Measurements from ENCODE around the gene MRPL52. TPM values are rescaled to one million over a fixed set of nuclear protein-coding genes. Genes with fewer than 3 reads are reported as not detected.

MRPL52 gene
- total RNA-seq, 1 donor from 2014 or later = 16.7 TPM

DNA sequence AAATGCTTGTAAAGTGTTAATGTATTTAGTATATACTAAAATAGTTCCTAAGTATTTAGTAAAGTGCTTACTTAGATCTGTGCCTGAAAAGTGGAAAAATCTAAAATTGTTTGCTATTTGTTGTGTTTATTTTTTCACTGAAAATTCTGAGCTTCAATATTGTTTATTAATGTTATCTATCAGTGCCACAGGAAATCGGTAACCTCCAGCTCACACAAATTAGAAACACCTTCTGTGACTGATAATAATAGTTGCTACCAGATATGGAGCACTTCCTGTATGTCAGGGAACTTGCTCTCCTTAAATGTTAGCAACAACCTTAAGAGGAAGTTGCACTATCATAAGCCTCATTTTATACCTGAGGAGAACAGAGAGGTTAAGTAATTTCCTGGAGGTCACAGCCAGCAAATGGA is 41.1 kb downstream of the MRPL52 start:
- Histone ChIP-seq H3K36me3 (ENCODE audit: control insufficient read depth in 3 of 3, insufficient read depth in 3 of 3, low read length in 3 of 3) (peaks cover 19 to 22% (median 21%) of the 10 kb centered on the region in 3 donors), H3K9me3 (ENCODE audit: control insufficient read depth in 3 of 3, low read length in 3 of 3) (no peaks in the 10 kb centered on the region), H3K27me3 (ENCODE audit: control insufficient read depth in 3 of 3, insufficient read depth in 3 of 3, low read length in 3 of 3) (no peaks in the 10 kb centered on the region), H3K9ac (ENCODE audit: low read depth in 1 of 3, low read length in 3 of 3) (peak overlapping the region; percentile 89 to 97 (median 94)), H3K4me1 (ENCODE audit: control insufficient read depth in 3 of 3, insufficient read depth in 3 of 3, low read length in 3 of 3) (peaks cover 13 to 18% (median 15%) of the 10 kb centered on the region in 3 donors), H3K4me3 (ENCODE audit: low read length in 3 of 3) (peak overlapping the region; percentile 85 to 93 (median 85)), H3K27ac (ENCODE audit: low read depth, low read length) (peak overlapping the region; percentile 94)

DNA sequence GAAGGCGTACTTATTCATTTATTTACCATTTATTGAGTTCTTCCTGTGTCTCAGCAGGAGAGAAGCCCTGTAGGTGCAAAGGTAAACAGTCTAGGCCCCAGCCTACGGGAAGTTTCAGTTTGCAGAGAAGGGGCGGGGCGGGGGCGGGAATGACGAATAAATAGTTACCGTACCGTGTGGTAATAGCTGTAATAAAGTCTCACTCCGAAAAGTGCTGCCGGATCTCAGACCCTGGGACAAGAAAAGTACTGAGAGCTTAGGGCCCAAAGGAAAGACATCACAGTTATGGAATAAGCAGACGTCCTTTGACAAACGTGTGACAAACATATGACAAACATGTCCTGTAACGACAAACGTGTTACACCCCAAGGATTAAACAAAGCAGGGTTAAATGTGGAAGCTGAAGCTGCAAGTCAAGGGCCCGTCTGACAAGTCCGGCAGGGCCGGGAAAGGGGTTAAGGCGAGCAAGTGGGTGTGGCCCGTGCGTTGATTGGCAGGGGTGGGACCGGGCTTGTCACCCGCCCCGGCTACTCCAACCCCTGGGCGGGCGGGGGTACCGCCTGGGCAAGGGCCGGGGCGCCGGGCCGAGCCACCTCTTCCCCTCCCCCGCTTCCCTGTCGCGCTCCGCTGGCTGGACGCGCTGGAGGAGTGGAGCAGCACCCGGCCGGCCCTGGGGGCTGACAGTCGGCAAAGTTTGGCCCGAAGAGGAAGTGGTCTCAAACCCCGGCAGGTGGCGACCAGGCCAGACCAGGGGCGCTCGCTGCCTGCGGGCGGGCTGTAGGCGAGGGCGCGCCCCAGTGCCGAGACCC is 41.7 kb downstream of the MRPL52 start, which contains the start of gene LRP10:
TSS of gene LRP10 (plus strand) at position 517 of the 809 bp plus-strand sequence. CDS start 564 bp downstream, outside the sequence.
- Histone ChIP-seq H3K27me3 (ENCODE audit: control insufficient read depth in 3 of 3, insufficient read depth in 3 of 3, low read length in 3 of 3) (no peaks in the 10 kb centered on the region), H3K27ac (ENCODE audit: low read depth, low read length) (peak within 1 kb of the TSS; percentile 94), H3K4me1 (ENCODE audit: control insufficient read depth in 3 of 3, insufficient read depth in 3 of 3, low read length in 3 of 3) (peaks cover 13 to 18% (median 15%) of the 10 kb centered on the region in 3 donors), H3K36me3 (ENCODE audit: control insufficient read depth in 3 of 3, insufficient read depth in 3 of 3, low read length in 3 of 3) (peaks cover 25 to 28% (median 27%) of the 10 kb centered on the region in 3 donors), H3K9me3 (ENCODE audit: control insufficient read depth in 3 of 3, low read length in 3 of 3) (no peaks in the 10 kb centered on the region), H3K9ac (ENCODE audit: low read depth in 1 of 3, low read length in 3 of 3) (peak within 1 kb of the TSS; percentile 89 to 97 (median 94)), H3K4me3 (ENCODE audit: low read length in 3 of 3) (peak within 1 kb of the TSS; percentile 85 to 93 (median 85))

DNA sequence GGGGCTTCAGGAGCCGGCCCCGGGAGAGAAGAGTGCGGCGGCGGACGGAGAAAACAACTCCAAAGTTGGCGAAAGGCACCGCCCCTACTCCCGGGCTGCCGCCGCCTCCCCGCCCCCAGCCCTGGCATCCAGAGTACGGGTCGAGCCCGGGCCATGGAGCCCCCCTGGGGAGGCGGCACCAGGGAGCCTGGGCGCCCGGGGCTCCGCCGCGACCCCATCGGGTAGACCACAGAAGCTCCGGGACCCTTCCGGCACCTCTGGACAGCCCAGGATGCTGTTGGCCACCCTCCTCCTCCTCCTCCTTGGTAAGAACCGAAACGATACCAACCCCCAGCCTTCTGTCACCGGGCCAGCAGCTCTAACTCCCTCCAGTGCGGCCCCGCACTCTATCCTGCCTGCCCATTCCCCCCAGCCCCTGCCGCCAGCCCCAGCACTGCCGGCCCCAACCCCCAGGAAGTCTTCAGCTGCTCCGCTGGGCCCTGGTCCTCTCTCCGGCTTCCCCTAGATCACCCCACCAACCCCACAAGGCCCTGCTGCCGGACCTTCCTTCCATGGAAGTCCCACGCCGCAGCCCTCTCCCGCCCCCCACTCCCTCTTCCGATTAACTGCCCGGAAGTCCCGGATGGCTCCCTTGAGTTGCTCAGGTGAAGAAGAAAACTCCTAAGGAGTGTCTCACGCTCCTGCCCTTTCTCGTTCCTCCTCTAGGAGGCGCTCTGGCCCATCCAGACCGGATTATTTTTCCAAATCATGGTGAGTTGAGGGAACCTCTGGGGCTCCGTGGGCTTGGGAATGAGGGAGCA is 42.5 kb downstream of the MRPL52 start:
- Histone ChIP-seq H3K4me3 (ENCODE audit: low read length in 3 of 3) (peak overlapping the region; percentile 85 to 93 (median 85)), H3K9me3 (ENCODE audit: control insufficient read depth in 3 of 3, low read length in 3 of 3) (no peaks in the 10 kb centered on the region), H3K27me3 (ENCODE audit: control insufficient read depth in 3 of 3, insufficient read depth in 3 of 3, low read length in 3 of 3) (no peaks in the 10 kb centered on the region), H3K27ac (ENCODE audit: low read depth, low read length) (peak overlapping the region; percentile 94), H3K9ac (ENCODE audit: low read depth in 1 of 3, low read length in 3 of 3) (peak overlapping the region; percentile 89 to 97 (median 94)), H3K4me1 (ENCODE audit: control insufficient read depth in 3 of 3, insufficient read depth in 3 of 3, low read length in 3 of 3) (peaks cover 13 to 18% (median 15%) of the 10 kb centered on the region in 3 donors), H3K36me3 (ENCODE audit: control insufficient read depth in 3 of 3, insufficient read depth in 3 of 3, low read length in 3 of 3) (peaks cover 33 to 36% (median 33%) of the 10 kb centered on the region in 3 donors)

DNA sequence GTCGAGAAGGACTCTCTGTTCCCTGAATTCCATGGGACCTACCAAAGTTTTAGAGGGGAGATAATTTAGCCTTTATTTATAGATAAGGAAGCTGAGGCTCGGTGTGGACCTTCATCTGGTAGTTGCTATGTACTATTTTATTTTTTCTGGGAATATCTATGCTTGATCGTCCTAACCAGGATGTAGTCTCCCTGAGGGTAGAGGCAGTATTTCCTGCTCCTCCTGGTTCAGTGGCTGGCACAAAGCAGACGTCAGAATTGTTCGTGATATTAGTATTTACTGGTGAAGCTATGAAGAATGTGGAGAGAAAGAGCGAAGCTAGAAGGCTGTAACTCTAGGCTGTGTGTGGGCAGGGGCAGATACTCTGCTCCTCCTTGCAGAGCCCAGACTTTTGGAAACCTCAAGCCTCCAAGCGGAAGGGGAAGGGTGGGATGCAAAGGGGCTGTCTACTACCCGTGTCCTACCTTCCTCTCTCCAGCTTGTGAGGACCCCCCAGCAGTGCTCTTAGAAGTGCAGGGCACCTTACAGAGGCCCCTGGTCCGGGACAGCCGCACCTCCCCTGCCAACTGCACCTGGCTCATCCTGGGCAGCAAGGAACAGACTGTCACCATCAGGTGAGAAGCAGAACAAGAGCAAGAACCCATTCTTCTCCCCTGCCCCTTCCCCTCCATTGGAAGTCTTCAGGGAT is 43.3 kb downstream of the MRPL52 start:
- H3K4me3 ChIP-seq (ENCODE audit: low read length in 3 of 3) = peak overlapping the region; percentile 85 to 93 (median 85)
- H3K36me3 ChIP-seq (ENCODE audit: control insufficient read depth in 3 of 3, insufficient read depth in 3 of 3, low read length in 3 of 3) = peaks cover 39 to 43% (median 40%) of the 10 kb centered on the region in 3 donors
- H3K9ac ChIP-seq (ENCODE audit: low read depth in 1 of 3, low read length in 3 of 3) = peak overlapping the region; percentile 57 to 94 (median 89)
- peak overlapping the region; percentile 94 for H3K27ac ChIP-seq (ENCODE audit: low read depth, low read length)
- H3K27me3 ChIP-seq (ENCODE audit: control insufficient read depth in 3 of 3, insufficient read depth in 3 of 3, low read length in 3 of 3) = no peaks in the 10 kb centered on the region
- no peaks in the 10 kb centered on the region for H3K9me3 ChIP-seq (ENCODE audit: control insufficient read depth in 3 of 3, low read length in 3 of 3)
- peaks cover 13 to 18% (median 15%) of the 10 kb centered on the region in 3 donors for H3K4me1 ChIP-seq (ENCODE audit: control insufficient read depth in 3 of 3, insufficient read depth in 3 of 3, low read length in 3 of 3)

DNA sequence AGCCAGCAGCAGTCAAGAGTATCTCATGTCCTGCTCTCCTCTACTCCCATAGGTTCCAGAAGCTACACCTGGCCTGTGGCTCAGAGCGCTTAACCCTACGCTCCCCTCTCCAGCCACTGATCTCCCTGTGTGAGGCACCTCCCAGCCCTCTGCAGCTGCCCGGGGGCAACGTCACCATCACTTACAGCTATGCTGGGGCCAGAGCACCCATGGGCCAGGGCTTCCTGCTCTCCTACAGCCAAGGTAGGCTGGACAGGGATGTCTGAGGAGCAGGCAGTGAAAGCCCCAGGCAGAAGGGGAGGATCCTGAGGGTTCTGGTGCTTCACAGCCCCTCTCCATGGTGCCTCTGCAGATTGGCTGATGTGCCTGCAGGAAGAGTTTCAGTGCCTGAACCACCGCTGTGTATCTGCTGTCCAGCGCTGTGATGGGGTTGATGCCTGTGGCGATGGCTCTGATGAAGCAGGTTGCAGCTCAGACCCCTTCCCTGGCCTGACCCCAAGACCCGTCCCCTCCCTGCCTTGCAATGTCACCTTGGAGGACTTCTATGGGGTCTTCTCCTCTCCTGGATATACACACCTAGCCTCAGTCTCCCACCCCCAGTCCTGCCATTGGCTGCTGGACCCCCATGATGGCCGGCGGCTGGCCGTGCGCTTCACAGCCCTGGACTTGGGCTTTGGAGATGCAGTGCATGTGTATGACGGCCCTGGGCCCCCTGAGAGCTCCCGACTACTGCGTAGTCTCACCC is 45.5 kb downstream of the MRPL52 start:
- Histone ChIP-seq H3K27me3 (ENCODE audit: control insufficient read depth in 3 of 3, insufficient read depth in 3 of 3, low read length in 3 of 3) (no peaks in the 10 kb centered on the region), H3K4me1 (ENCODE audit: control insufficient read depth in 3 of 3, insufficient read depth in 3 of 3, low read length in 3 of 3) (peaks cover 13 to 16% (median 15%) of the 10 kb centered on the region in 3 donors), H3K9ac (ENCODE audit: low read depth in 1 of 3, low read length in 3 of 3) (no peak overlapping the region), H3K4me3 (ENCODE audit: low read length in 3 of 3) (no peak overlapping the region), H3K9me3 (ENCODE audit: control insufficient read depth in 3 of 3, low read length in 3 of 3) (no peaks in the 10 kb centered on the region), H3K36me3 (ENCODE audit: control insufficient read depth in 3 of 3, insufficient read depth in 3 of 3, low read length in 3 of 3) (peaks cover 48 to 57% (median 52%) of the 10 kb centered on the region in 3 donors), H3K27ac (ENCODE audit: low read depth, low read length) (no peak overlapping the region)

DNA sequence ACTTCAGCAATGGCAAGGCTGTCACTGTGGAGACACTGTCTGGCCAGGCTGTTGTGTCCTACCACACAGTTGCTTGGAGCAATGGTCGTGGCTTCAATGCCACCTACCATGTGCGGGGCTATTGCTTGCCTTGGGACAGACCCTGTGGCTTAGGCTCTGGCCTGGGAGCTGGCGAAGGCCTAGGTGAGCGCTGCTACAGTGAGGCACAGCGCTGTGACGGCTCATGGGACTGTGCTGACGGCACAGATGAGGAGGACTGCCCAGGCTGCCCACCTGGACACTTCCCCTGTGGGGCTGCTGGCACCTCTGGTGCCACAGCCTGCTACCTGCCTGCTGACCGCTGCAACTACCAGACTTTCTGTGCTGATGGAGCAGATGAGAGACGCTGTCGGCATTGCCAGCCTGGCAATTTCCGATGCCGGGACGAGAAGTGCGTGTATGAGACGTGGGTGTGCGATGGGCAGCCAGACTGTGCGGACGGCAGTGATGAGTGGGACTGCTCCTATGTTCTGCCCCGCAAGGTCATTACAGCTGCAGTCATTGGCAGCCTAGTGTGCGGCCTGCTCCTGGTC is 46.1 kb downstream of the MRPL52 start:
- no peak overlapping the region for H3K9ac ChIP-seq (ENCODE audit: low read depth in 1 of 3, low read length in 3 of 3)
- H3K4me3 ChIP-seq (ENCODE audit: low read length in 3 of 3) = no peak overlapping the region
- no peaks in the 10 kb centered on the region for H3K27me3 ChIP-seq (ENCODE audit: control insufficient read depth in 3 of 3, insufficient read depth in 3 of 3, low read length in 3 of 3)
- H3K9me3 ChIP-seq (ENCODE audit: control insufficient read depth in 3 of 3, low read length in 3 of 3) = no peaks in the 10 kb centered on the region
- H3K27ac ChIP-seq (ENCODE audit: low read depth, low read length) = no peak overlapping the region
- H3K4me1 ChIP-seq (ENCODE audit: control insufficient read depth in 3 of 3, insufficient read depth in 3 of 3, low read length in 3 of 3) = peaks cover 8 to 10% (median 9%) of the 10 kb centered on the region in 3 donors
- peaks cover 48 to 57% (median 52%) of the 10 kb centered on the region in 3 donors for H3K36me3 ChIP-seq (ENCODE audit: control insufficient read depth in 3 of 3, insufficient read depth in 3 of 3, low read length in 3 of 3)

DNA sequence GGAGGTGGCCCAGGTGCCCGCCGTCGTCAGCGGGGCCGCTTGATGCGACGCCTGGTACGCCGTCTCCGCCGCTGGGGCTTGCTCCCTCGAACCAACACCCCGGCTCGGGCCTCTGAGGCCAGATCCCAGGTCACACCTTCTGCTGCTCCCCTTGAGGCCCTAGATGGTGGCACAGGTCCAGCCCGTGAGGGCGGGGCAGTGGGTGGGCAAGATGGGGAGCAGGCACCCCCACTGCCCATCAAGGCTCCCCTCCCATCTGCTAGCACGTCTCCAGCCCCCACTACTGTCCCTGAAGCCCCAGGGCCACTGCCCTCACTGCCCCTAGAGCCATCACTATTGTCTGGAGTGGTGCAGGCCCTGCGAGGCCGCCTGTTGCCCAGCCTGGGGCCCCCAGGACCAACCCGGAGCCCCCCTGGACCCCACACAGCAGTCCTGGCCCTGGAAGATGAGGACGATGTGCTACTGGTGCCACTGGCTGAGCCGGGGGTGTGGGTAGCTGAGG is 47.4 kb downstream of the MRPL52 start:
- H3K4me1 ChIP-seq (ENCODE audit: control insufficient read depth in 3 of 3, insufficient read depth in 3 of 3, low read length in 3 of 3) = peaks cover 7 to 8% (median 7%) of the 10 kb centered on the region in 3 donors
- H3K36me3 ChIP-seq (ENCODE audit: control insufficient read depth in 3 of 3, insufficient read depth in 3 of 3, low read length in 3 of 3) = peaks cover 48 to 57% (median 52%) of the 10 kb centered on the region in 3 donors

DNA sequence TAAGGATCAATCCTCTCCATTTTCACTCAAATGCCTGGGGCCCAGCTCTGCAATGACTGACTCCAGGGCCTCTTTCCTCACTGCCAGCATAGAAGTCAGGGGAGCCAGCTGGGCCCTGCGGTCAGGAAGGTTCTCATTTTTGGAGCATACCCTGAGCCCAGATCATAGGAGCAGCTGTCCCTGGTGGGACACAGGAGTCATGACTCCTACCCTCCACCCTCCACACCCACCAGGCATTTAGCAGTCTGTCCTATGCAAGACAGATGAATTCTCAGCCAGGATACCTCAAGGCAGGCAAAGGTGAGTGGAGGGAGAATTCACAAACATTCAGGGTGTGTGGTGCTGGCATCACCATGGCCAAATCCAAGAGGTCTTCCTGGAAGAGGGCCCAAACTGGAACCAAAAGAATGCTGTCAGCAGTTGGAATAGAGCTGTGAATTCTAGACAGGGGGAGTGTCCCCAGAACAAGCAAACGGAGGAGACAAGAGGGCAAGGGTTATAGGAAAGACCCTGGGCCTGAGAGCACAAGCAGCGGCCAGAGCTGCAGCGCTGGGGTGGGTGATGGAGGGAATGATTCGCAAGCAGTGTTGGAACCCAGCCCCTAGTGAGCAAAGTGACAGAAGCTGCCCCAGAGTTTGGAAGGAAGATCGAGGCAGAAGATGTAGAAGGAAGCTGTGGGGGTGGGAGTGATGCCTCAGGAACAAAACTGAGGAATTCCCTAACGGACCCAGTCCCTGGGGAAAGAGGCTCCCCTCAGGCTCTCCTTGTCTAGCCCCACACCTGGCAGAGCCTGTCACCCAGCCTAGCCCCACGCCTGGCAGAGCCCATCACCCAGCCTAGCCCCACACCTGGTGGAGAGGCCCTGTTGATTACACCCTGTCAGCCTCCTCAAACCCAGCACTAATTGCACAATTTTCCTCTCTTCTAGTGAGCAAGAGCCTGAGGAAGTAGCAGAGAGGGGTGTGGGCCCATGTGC is 48.9 kb downstream of the MRPL52 start:
- Histone ChIP-seq H3K4me1 (ENCODE audit: control insufficient read depth in 3 of 3, insufficient read depth in 3 of 3, low read length in 3 of 3) (peaks cover 0 to 2% (median 0%) of the 10 kb centered on the region in 3 donors), H3K27ac (ENCODE audit: low read depth, low read length) (no peak overlapping the region), H3K36me3 (ENCODE audit: control insufficient read depth in 3 of 3, insufficient read depth in 3 of 3, low read length in 3 of 3) (peaks cover 45 to 53% (median 52%) of the 10 kb centered on the region in 3 donors), H3K9me3 (ENCODE audit: control insufficient read depth in 3 of 3, low read length in 3 of 3) (no peaks in the 10 kb centered on the region), H3K27me3 (ENCODE audit: control insufficient read depth in 3 of 3, insufficient read depth in 3 of 3, low read length in 3 of 3) (peaks cover 9 to 16% (median 12%) of the 10 kb centered on the region in 3 donors), H3K9ac (ENCODE audit: low read depth in 1 of 3, low read length in 3 of 3) (no peak overlapping the region), H3K4me3 (ENCODE audit: low read length in 3 of 3) (no peak overlapping the region)

More for the DNA sequence above, 47.4 kb downstream of the MRPL52 start:
- no peak overlapping the region for H3K27ac ChIP-seq (ENCODE audit: low read depth, low read length)
- H3K27me3 ChIP-seq (ENCODE audit: control insufficient read depth in 3 of 3, insufficient read depth in 3 of 3, low read length in 3 of 3) = peaks cover 0 to 2% (median 2%) of the 10 kb centered on the region in 3 donors
- no peaks in the 10 kb centered on the region for H3K9me3 ChIP-seq (ENCODE audit: control insufficient read depth in 3 of 3, low read length in 3 of 3)
- H3K4me3 ChIP-seq (ENCODE audit: low read length in 3 of 3) = no peak overlapping the region
- no peak overlapping the region for H3K9ac ChIP-seq (ENCODE audit: low read depth in 1 of 3, low read length in 3 of 3)
